ENCODE results near the gene ZMIZ1.

Gene ZMIZ1

GRCh38 chr10:79310200-79310865 is 241.6 kb downstream of the ZMIZ1 start:
- TF ChIP-seq, protein P1, sequence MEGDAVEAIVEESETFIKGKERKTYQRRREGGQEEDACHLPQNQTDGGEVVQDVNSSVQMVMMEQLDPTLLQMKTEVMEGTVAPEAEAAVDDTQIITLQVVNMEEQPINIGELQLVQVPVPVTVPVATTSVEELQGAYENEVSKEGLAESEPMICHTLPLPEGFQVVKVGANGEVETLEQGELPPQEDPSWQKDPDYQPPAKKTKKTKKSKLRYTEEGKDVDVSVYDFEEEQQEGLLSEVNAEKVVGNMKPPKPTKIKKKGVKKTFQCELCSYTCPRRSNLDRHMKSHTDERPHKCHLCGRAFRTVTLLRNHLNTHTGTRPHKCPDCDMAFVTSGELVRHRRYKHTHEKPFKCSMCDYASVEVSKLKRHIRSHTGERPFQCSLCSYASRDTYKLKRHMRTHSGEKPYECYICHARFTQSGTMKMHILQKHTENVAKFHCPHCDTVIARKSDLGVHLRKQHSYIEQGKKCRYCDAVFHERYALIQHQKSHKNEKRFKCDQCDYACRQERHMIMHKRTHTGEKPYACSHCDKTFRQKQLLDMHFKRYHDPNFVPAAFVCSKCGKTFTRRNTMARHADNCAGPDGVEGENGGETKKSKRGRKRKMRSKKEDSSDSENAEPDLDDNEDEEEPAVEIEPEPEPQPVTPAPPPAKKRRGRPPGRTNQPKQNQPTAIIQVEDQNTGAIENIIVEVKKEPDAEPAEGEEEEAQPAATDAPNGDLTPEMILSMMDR (IDR thresholded peaks at IDR 0.05; ENCODE audit: insufficient read depth, low read length, poor library complexity, severe bottlenecking): no peak
- Histone ChIP-seq H3K27me3 (replicated peaks; ENCODE audit: control insufficient read depth, insufficient read depth, low read length) (no peaks in the 10 kb centered on the region), H3K36me3 (ENCODE audit: control insufficient read depth, insufficient read depth, low read length) (peaks cover 55% of the 10 kb centered on the region), H3K4me3 (replicated peaks; ENCODE audit: low read depth, low read length) (no peak overlapping the region)
- no peak for DNase-seq (ENCODE audit: extremely low read depth, insufficient read length)

DNA sequence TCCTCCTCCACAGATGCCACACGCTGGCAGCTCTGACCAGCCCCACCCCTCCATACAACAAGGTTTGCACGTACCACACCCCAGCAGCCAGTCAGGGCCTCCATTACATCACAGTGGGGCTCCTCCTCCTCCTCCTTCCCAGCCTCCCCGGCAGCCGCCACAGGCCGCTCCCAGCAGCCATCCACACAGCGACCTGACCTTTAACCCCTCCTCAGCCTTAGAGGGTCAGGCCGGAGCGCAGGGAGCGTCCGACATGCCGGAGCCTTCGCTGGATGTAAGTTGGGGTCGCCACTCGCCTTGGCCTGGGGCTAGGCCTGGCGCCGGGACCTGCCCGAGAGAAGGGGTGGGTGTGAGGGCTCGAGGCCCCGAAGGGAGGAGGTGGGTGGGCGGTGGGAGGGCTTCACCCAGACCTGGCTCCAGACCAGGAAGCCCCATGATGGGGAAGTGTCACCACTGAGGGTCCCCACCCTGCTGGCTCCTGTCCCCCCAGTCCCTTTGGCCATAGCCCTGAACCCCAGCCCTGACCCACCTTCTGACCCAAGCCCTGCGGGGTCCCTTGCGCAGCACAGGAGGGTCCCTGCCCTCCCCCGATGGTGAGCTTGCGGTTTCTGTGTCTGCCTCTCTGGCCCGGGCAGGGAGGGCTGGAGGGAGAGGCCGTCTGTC is 242.3 kb downstream of the ZMIZ1 start:
- TF ChIP-seq, protein P1 (IDR thresholded peaks at IDR 0.05; ENCODE audit: insufficient read depth, low read length, poor library complexity, severe bottlenecking): no peak
- no peak overlapping the region for H3K4me3 ChIP-seq (replicated peaks; ENCODE audit: low read depth, low read length)
- no peak for DNase-seq (ENCODE audit: extremely low read depth, insufficient read length)
- H3K36me3 ChIP-seq (ENCODE audit: control insufficient read depth, insufficient read depth, low read length): peaks cover 53% of the 10 kb centered on the region
- H3K27me3 ChIP-seq (replicated peaks; ENCODE audit: control insufficient read depth, insufficient read depth, low read length): no peaks in the 10 kb centered on the region

GRCh38 chr10:79311581-79312407 is 243.0 kb downstream of the ZMIZ1 start:
- peaks cover 49% of the 10 kb centered on the region for H3K36me3 ChIP-seq (ENCODE audit: control insufficient read depth, insufficient read depth, low read length)
- TF ChIP-seq, protein P1 (IDR thresholded peaks at IDR 0.05; ENCODE audit: insufficient read depth, low read length, poor library complexity, severe bottlenecking): no peak

GRCh38 chr10:79312601-79313187 is 243.9 kb downstream of the ZMIZ1 start:
- Histone ChIP-seq H3K4me3 (replicated peaks; ENCODE audit: low read depth, low read length) (no peak overlapping the region), H3K36me3 (ENCODE audit: control insufficient read depth, insufficient read depth, low read length) (peaks cover 45% of the 10 kb centered on the region), H3K27me3 (replicated peaks; ENCODE audit: control insufficient read depth, insufficient read depth, low read length) (no peaks in the 10 kb centered on the region)
- DNase-seq (ENCODE audit: extremely low read depth, insufficient read length): no peak
- TF ChIP-seq, protein P1 (IDR thresholded peaks at IDR 0.05; ENCODE audit: insufficient read depth, low read length, poor library complexity, severe bottlenecking): no peak

More at GRCh38 chr10:79311581-79312407, 243.0 kb downstream of the ZMIZ1 start:
- DNase-seq (ENCODE audit: extremely low read depth, insufficient read length): no peak
- Histone ChIP-seq H3K4me3 (replicated peaks; ENCODE audit: low read depth, low read length) (no peak overlapping the region), H3K27me3 (replicated peaks; ENCODE audit: control insufficient read depth, insufficient read depth, low read length) (no peaks in the 10 kb centered on the region)

GRCh38 chr10:79313320-79313719 is 244.6 kb downstream of the ZMIZ1 start:
- no peak for DNase-seq (ENCODE audit: extremely low read depth, insufficient read length)
- H3K4me3 ChIP-seq (replicated peaks; ENCODE audit: low read depth, low read length): no peak overlapping the region
- H3K27me3 ChIP-seq (replicated peaks; ENCODE audit: control insufficient read depth, insufficient read depth, low read length): no peaks in the 10 kb centered on the region
- peaks cover 41% of the 10 kb centered on the region for H3K36me3 ChIP-seq (ENCODE audit: control insufficient read depth, insufficient read depth, low read length)
- TF ChIP-seq, protein P1 (IDR thresholded peaks at IDR 0.05; ENCODE audit: insufficient read depth, low read length, poor library complexity, severe bottlenecking): no peak
